HEK293 (cell line): ENCODE measurements around the gene NUDT8.

Experiments
- GFI1B ChIP-seq: fragments of 450-650 bp; formaldehyde crosslinking; IDR thresholded peaks from 2 replicates; pipeline ENCODE4 v1.5.1; 2016; ENCODE audit warnings: missing biosample characterization, missing genetic modification characterization
- PBX3 ChIP-seq: sonication (generic); formaldehyde crosslinking; IDR thresholded peaks from 2 replicates; pipeline ENCODE4 v1.8.1; 2022; ENCODE audit warnings: mild to moderate bottlenecking, moderate library complexity, missing genetic modification reagents
- RBAK ChIP-seq: fragments of 450-650 bp; formaldehyde crosslinking; IDR thresholded peaks from 2 replicates; pipeline ENCODE4 v1.5.1; 2016; ENCODE audit warnings: missing biosample characterization, missing genetic modification characterization
- SCRT2 ChIP-seq: fragments of 450-650 bp; formaldehyde crosslinking; IDR thresholded peaks from 2 replicates; pipeline ENCODE4 v1.5.1; 2016; ENCODE audit warnings: missing biosample characterization, missing genetic modification characterization
- ZBTB10 ChIP-seq: fragments of 450-650 bp; formaldehyde crosslinking; IDR thresholded peaks from 2 replicates; pipeline ENCODE4 v1.5.1; 2016; ENCODE audit warnings: missing biosample characterization, missing genetic modification characterization
- ZBTB49 ChIP-seq: fragments of 450-650 bp; formaldehyde crosslinking; IDR thresholded peaks from 2 replicates; pipeline ENCODE4 v1.5.1; 2016; ENCODE audit warnings: missing biosample characterization, missing genetic modification characterization, low read depth
- ZBTB8A ChIP-seq: fragments of 450-650 bp; formaldehyde crosslinking; IDR thresholded peaks from 2 replicates; pipeline ENCODE4 v1.5.1; 2016; ENCODE audit warnings: missing biosample characterization, missing genetic modification characterization
- ZNF16 ChIP-seq: fragments of 450-650 bp; formaldehyde crosslinking; IDR thresholded peaks from 2 replicates; pipeline ENCODE4 v1.5.1; 2016; ENCODE audit warnings: low read depth, missing biosample characterization, missing genetic modification characterization
- ZNF221 ChIP-seq: fragments of 450-650 bp; formaldehyde crosslinking; IDR thresholded peaks from 2 replicates; pipeline ENCODE4 v1.5.1; 2017; ENCODE audit warnings: missing biosample characterization, missing genetic modification characterization, borderline replicate concordance
- ZNF366 ChIP-seq: fragments of 450-650 bp; formaldehyde crosslinking; conservative IDR thresholded peaks from 2 replicates; pipeline ENCODE4 v1.5.1; 2016; ENCODE audit warnings: missing biosample characterization, missing genetic modification characterization
- ZNF404 ChIP-seq: fragments of 450-650 bp; formaldehyde crosslinking; IDR thresholded peaks from 2 replicates; pipeline ENCODE4 v1.5.1; 2017; ENCODE audit warnings: missing biosample characterization, missing genetic modification characterization
- ZNF433 ChIP-seq: fragments of 450-650 bp; formaldehyde crosslinking; IDR thresholded peaks from 2 replicates; pipeline ENCODE4 v1.5.1; 2016; ENCODE audit warnings: missing biosample characterization, missing genetic modification characterization, low read depth
- ZNF488 ChIP-seq: fragments of 450-650 bp; formaldehyde crosslinking; IDR thresholded peaks from 2 replicates; pipeline ENCODE4 v1.5.1; 2016; ENCODE audit warnings: missing biosample characterization, missing genetic modification characterization
- ZNF549 ChIP-seq: fragments of 450-650 bp; IDR thresholded peaks from 2 replicates; pipeline ENCODE4 v1.5.1; 2018; ENCODE audit warnings: missing biosample characterization, missing genetic modification characterization, mild to moderate bottlenecking, inconsistent platforms, moderate library complexity
- ZNF571 ChIP-seq: fragments of 450-650 bp; formaldehyde crosslinking; IDR thresholded peaks from 2 replicates; pipeline ENCODE4 v1.5.0; 2017; ENCODE audit warnings: missing biosample characterization, missing genetic modification characterization
- ZNF610 ChIP-seq: fragments of 450-650 bp; formaldehyde crosslinking; IDR thresholded peaks from 2 replicates; pipeline ENCODE4 v1.5.1; 2016; ENCODE audit warnings: missing biosample characterization, missing genetic modification characterization, borderline replicate concordance
- ZNF664 ChIP-seq: fragments of 450-650 bp; formaldehyde crosslinking; IDR thresholded peaks from 2 replicates; pipeline ENCODE4 v1.5.1; 2016; ENCODE audit warnings: missing biosample characterization, missing genetic modification characterization
- ZNF704 ChIP-seq: fragments of 450-650 bp; formaldehyde crosslinking; IDR thresholded peaks from 2 replicates; pipeline ENCODE4 v1.5.1; 2016; ENCODE audit warnings: missing biosample characterization, missing genetic modification characterization
- TF ChIP-seq, protein P1 (sequence below): fragments of 450-650 bp; formaldehyde crosslinking; IDR thresholded peaks from 2 replicates; pipeline ENCODE4 v1.5.1; 2017; ENCODE audit warnings: missing biosample characterization, missing genetic modification characterization
- TF ChIP-seq, protein P2 (sequence below): fragments of 450-650 bp; formaldehyde crosslinking; IDR thresholded peaks from 2 replicates; pipeline ENCODE4 v1.5.1; 2016; ENCODE audit warnings: missing biosample characterization, missing genetic modification characterization, borderline replicate concordance

Gene NUDT8

DNA sequence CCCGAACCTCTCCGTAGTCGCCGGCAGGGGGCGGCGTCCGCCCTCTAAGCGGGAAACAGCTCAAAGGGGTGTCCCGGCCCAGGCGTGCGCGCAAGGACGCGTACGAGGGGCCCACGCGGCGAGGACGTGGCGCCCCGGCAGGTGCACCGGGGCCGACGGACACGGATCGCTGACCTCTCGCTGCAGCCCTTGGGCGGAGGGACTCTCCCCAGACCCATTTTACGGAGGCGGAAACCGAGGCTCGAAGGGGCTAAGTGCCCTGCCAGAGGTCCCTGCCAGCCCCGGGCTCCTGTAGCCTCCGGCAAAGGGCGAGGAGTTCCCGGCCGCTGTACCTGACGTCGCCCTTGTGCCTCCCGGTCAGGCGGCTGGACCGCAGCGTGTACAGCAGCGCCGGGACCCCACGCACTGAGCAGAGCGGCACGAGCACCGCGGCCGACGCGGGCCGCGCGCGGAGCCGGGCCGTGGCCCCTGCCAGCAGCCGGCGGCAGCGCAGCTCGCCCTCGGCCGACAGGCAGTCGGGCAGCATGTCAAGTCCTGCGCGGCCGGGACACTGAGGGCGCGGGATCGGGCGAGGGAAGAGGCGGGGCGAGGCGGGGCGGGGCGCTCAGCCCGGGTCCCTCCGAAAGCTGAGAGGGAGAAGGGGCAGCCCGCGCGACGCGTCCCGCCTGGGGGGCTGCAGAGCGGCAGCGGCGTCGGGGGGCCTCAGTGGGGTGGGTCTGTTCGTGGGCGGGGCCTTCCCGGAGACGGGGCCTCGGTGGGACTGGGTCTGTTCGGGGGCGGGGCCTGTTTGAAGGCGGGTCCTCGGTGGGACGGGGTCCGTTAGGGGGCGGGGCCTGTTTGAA lies at the start of gene NUDT8 (continued):
- TF ChIP-seq ZBTB10 (tag by site-specific recombination) (peak; percentile 86), ZNF366 (tag by site-specific recombination) (no peak), ZBTB49 (no peak), ZNF488 (tag by site-specific recombination) (no peak), ZNF610 (tag by site-specific recombination) (no peak), ZNF664 (tag by site-specific recombination) (no peak), GFI1B (tag by site-specific recombination) (no peak), ZNF221 (no peak), PBX3 (CRISPR knock-in tag) (0 out of 2 replicates have a peak, but pooled peaks have one; percentile 16), ZNF433 (tag by site-specific recombination) (no peak), RBAK (tag by site-specific recombination) (no peak), SCRT2 (no peak), ZNF404 (no peak), ZNF571 (tag by site-specific recombination) (no peak), ZBTB8A (peak; percentile 91), ZNF549 (tag by site-specific recombination) (no peak), ZNF16 (tag by site-specific recombination) (no peak), ZNF704 (tag by site-specific recombination) (no peak)
- TF ChIP-seq, protein P1, sequence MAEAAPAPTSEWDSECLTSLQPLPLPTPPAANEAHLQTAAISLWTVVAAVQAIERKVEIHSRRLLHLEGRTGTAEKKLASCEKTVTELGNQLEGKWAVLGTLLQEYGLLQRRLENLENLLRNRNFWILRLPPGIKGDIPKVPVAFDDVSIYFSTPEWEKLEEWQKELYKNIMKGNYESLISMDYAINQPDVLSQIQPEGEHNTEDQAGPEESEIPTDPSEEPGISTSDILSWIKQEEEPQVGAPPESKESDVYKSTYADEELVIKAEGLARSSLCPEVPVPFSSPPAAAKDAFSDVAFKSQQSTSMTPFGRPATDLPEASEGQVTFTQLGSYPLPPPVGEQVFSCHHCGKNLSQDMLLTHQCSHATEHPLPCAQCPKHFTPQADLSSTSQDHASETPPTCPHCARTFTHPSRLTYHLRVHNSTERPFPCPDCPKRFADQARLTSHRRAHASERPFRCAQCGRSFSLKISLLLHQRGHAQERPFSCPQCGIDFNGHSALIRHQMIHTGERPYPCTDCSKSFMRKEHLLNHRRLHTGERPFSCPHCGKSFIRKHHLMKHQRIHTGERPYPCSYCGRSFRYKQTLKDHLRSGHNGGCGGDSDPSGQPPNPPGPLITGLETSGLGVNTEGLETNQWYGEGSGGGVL (tag by site-specific recombination), result no peak
- TF ChIP-seq, protein P2, sequence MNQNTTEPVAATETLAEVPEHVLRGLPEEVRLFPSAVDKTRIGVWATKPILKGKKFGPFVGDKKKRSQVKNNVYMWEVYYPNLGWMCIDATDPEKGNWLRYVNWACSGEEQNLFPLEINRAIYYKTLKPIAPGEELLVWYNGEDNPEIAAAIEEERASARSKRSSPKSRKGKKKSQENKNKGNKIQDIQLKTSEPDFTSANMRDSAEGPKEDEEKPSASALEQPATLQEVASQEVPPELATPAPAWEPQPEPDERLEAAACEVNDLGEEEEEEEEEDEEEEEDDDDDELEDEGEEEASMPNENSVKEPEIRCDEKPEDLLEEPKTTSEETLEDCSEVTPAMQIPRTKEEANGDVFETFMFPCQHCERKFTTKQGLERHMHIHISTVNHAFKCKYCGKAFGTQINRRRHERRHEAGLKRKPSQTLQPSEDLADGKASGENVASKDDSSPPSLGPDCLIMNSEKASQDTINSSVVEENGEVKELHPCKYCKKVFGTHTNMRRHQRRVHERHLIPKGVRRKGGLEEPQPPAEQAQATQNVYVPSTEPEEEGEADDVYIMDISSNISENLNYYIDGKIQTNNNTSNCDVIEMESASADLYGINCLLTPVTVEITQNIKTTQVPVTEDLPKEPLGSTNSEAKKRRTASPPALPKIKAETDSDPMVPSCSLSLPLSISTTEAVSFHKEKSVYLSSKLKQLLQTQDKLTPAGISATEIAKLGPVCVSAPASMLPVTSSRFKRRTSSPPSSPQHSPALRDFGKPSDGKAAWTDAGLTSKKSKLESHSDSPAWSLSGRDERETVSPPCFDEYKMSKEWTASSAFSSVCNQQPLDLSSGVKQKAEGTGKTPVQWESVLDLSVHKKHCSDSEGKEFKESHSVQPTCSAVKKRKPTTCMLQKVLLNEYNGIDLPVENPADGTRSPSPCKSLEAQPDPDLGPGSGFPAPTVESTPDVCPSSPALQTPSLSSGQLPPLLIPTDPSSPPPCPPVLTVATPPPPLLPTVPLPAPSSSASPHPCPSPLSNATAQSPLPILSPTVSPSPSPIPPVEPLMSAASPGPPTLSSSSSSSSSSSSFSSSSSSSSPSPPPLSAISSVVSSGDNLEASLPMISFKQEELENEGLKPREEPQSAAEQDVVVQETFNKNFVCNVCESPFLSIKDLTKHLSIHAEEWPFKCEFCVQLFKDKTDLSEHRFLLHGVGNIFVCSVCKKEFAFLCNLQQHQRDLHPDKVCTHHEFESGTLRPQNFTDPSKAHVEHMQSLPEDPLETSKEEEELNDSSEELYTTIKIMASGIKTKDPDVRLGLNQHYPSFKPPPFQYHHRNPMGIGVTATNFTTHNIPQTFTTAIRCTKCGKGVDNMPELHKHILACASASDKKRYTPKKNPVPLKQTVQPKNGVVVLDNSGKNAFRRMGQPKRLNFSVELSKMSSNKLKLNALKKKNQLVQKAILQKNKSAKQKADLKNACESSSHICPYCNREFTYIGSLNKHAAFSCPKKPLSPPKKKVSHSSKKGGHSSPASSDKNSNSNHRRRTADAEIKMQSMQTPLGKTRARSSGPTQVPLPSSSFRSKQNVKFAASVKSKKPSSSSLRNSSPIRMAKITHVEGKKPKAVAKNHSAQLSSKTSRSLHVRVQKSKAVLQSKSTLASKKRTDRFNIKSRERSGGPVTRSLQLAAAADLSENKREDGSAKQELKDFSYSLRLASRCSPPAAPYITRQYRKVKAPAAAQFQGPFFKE (tag by site-specific recombination), result no peak
